Endothelial cell of umbilical vein (primary cell): ENCODE measurements around the gene GPR82.

Experiments
- CTCF ChIP-seq, 2 donors: IDR thresholded peaks; 1 replicate in 1 of 2; 2 replicates in 1 of 2; pipeline ENCODE4 v1.5.1; 2011; ENCODE audit warnings: low read length in 2 of 2, mild to moderate bottlenecking in 2 of 2, moderate library complexity in 2 of 2, control low read depth in 1 of 2, inconsistent platforms in 1 of 2, low read depth in 1 of 2; ENCODE audit not compliant: insufficient read depth in 1 of 2; ENCODE audit errors: extremely low read depth in 1 of 2
- EZH2 ChIP-seq: IDR thresholded peaks from 2 replicates; pipeline ENCODE4 v1.6.1; 2012; ENCODE audit warnings: borderline replicate concordance, low read depth, mild to moderate bottlenecking, moderate library complexity, low read length, inconsistent platforms; ENCODE audit not compliant: severe bottlenecking
- FOS ChIP-seq: IDR thresholded peaks from 2 replicates; pipeline ENCODE4 v1.6.1; 2011; ENCODE audit warnings: mild to moderate bottlenecking, low read length, moderate library complexity, borderline replicate concordance; ENCODE audit not compliant: insufficient read depth
- GATA2 ChIP-seq: IDR thresholded peaks from 2 replicates; pipeline ENCODE4 v1.7.0; 2011; ENCODE audit warnings: low read depth, mild to moderate bottlenecking, moderate library complexity, mixed read lengths, low read length; ENCODE audit not compliant: insufficient read length, insufficient read depth
- JUN ChIP-seq: IDR thresholded peaks from 2 replicates; pipeline ENCODE4 v1.6.1; 2011; ENCODE audit warnings: borderline replicate concordance, low read depth; ENCODE audit not compliant: insufficient read length, insufficient read depth
- MAX ChIP-seq: IDR thresholded peaks from 2 replicates; pipeline ENCODE4 v1.6.1; 2011; ENCODE audit not compliant: insufficient read depth, insufficient read length
- MYC ChIP-seq: IDR thresholded peaks from one replicate; pipeline ENCODE4 v1.6.1; 2011; ENCODE audit warnings: mild to moderate bottlenecking, low read depth, low read length
- POLR2A ChIP-seq: IDR thresholded peaks from 2 replicates; pipeline ENCODE4 v1.6.1; 2012; ENCODE audit warnings: low read depth, mild to moderate bottlenecking, control low read depth, low read length
- POLR2AphosphoS5 ChIP-seq: IDR thresholded peaks from 2 replicates; pipeline ENCODE4 v1.6.1; 2012; ENCODE audit warnings: low read depth, mild to moderate bottlenecking, control low read depth, low read length, moderate library complexity; ENCODE audit not compliant: insufficient read depth

DNA sequence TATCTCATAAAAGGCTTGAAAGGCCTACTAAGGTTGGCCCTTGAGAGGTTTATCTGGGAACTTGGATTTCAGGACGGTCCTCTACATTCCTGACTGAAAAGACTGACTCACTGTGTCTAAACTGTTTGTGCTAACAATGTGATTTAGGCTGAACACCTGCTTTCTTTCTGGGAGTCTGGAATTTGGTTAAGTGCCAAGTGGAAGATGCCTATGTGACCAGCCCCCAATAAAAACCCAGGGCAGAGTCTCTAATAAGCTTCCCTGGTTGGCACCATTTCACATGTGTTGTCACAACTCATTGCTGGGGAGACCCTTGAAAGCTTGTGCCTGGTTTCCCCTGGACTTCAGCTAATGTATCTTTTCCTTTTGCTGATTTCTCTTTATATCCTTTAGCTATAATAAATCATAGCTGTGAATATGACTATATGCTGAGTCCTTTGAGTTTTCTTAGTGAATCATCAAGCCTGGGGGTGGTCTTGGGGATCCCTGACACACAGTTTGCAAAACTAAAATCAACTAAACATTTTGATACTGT, 55.1 kb downstream of the GPR82 start:
- no peak for TF ChIP-seq EZH2
- no peak for TF ChIP-seq CTCF (IDR thresholded peaks at IDR 0.05; ENCODE audit: extremely low read depth in 1 of 2, insufficient read depth in 1 of 2, low read depth in 1 of 2, low read length in 2 of 2)
- no peak for TF ChIP-seq POLR2AphosphoS5
- TF ChIP-seq POLR2A, result no peak
- TF ChIP-seq MAX, result no peak
- TF ChIP-seq FOS, result peak; percentile 70
- no peak for TF ChIP-seq GATA2
- TF ChIP-seq MYC, result no peak
- peak; percentile 6 for TF ChIP-seq JUN
